Mammary epithelial cell (primary cell): ENCODE results near the gene CYP27A1.

Experiments used
- CTCF ChIP-seq, 2 donors: IDR thresholded peaks in 1 of 2; conservative IDR thresholded peaks in 1 of 2; 2 replicates each; pipeline ENCODE4 v1.5.1; 2011 to 2012; ENCODE audit warnings: inconsistent platforms in 2 of 2, low read length in 2 of 2, mild to moderate bottlenecking in 2 of 2, control low read depth in 1 of 2, low read depth in 1 of 2; ENCODE audit not compliant: insufficient read depth in 1 of 2; ENCODE audit errors: extremely low read depth in 1 of 2
- EZH2 ChIP-seq: IDR thresholded peaks from 2 replicates; pipeline ENCODE4 v1.6.1; 2012; ENCODE audit warnings: low read length, inconsistent platforms, borderline replicate concordance

GRCh38 chr2:218756599-218757377 is 25.2 kb upstream of the CYP27A1 start:
- TF ChIP-seq CTCF (conservative IDR thresholded peaks at IDR 0.05 in 1 of 2, IDR thresholded peaks at IDR 0.05 in 1 of 2; ENCODE audit: extremely low read depth in 1 of 2, insufficient read depth in 1 of 2, low read depth in 1 of 2, low read length in 2 of 2) (no peak), EZH2 (no peak)
